C4-2B (cell line): ENCODE measurements around the gene AIFM1.

Source experiments
- ZFX ChIP-seq: fragments of 450-650 bp; IDR thresholded peaks from 2 replicates; pipeline ENCODE4 v1.6.1; 2017
- TF ChIP-seq, protein P1 (sequence below): fragments of 450-650 bp; conservative IDR thresholded peaks from 2 replicates; pipeline ENCODE4 v1.5.1; 2017; ENCODE audit warnings: mild to moderate bottlenecking

DNA sequence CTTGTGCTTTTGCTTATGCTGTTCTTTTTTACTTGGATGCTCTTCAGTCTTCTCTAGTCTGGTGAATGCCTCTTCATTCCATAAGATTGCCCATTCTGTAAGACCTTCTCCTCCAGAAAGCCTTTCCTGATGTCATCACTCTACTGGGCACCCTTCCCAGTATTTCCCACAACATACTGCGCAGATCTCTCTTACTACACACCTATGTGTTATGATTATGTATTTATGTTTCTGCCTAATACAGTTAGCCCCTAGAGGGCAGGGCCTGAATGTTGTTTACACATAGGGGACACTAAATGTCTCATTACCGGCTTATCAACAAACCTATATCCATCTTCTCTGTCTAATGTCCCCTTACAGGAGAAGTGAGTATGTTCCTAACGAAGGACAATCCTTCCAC is 21.1 kb downstream of the AIFM1 start:
- TF ChIP-seq, protein P1, sequence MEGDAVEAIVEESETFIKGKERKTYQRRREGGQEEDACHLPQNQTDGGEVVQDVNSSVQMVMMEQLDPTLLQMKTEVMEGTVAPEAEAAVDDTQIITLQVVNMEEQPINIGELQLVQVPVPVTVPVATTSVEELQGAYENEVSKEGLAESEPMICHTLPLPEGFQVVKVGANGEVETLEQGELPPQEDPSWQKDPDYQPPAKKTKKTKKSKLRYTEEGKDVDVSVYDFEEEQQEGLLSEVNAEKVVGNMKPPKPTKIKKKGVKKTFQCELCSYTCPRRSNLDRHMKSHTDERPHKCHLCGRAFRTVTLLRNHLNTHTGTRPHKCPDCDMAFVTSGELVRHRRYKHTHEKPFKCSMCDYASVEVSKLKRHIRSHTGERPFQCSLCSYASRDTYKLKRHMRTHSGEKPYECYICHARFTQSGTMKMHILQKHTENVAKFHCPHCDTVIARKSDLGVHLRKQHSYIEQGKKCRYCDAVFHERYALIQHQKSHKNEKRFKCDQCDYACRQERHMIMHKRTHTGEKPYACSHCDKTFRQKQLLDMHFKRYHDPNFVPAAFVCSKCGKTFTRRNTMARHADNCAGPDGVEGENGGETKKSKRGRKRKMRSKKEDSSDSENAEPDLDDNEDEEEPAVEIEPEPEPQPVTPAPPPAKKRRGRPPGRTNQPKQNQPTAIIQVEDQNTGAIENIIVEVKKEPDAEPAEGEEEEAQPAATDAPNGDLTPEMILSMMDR = peak; percentile 7; the same call in 1 of the 2 replicates
- no peak for TF ChIP-seq ZFX
